K562 treated with DMSO at 1 percent for 24 hours (cell line): ENCODE data around the gene CDH10. TPM values are rescaled to one million over a fixed set of nuclear protein-coding genes. Genes with fewer than 3 reads are reported as not detected.

Source experiments
- total RNA-seq: library from RNA; unstranded; fragments of 300-600 nt; gene quantifications from 2 replicates; pipeline ENCODE4 v1.2.3, GENCODE V29; 2022; ENCODE audit warnings: low read depth; ENCODE audit not compliant: insufficient read depth

Gene CDH10
- total RNA-seq: not detected in 2 replicates

DNA sequence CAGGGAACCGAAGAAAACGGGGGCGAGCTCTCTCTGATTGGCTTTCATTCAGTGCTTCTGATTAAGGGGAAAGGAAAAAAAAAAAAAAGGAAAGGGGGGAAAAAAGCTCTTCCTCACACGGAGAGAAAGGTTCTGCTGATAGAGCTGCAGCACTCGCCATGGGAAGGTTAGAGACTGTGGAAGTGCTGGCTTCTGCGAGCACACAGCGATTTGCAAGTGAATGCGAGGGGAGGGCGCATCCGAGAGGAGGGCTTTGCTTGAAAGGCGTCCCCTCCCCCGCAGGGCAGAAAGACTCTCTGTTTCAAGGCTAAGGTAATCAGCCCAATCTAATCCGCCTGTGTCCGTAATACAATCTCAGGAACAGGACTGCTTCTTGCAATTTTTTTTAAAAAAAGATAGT, at the start of gene CDH10:
Gene CDH10 (minus strand): TSS at position 218 of the 400 bp plus-strand sequence. CDS start 51,488 bp downstream, outside the sequence.

